ENCODE data around the gene FUT3. TPM values are rescaled to one million over a fixed set of nuclear protein-coding genes. Genes with fewer than 3 reads are reported as not detected.

FUT3 gene
- polyA plus RNA-seq, 1 of the 3 experiments (the other 2 are of a cell fraction), result not detected

DNA sequence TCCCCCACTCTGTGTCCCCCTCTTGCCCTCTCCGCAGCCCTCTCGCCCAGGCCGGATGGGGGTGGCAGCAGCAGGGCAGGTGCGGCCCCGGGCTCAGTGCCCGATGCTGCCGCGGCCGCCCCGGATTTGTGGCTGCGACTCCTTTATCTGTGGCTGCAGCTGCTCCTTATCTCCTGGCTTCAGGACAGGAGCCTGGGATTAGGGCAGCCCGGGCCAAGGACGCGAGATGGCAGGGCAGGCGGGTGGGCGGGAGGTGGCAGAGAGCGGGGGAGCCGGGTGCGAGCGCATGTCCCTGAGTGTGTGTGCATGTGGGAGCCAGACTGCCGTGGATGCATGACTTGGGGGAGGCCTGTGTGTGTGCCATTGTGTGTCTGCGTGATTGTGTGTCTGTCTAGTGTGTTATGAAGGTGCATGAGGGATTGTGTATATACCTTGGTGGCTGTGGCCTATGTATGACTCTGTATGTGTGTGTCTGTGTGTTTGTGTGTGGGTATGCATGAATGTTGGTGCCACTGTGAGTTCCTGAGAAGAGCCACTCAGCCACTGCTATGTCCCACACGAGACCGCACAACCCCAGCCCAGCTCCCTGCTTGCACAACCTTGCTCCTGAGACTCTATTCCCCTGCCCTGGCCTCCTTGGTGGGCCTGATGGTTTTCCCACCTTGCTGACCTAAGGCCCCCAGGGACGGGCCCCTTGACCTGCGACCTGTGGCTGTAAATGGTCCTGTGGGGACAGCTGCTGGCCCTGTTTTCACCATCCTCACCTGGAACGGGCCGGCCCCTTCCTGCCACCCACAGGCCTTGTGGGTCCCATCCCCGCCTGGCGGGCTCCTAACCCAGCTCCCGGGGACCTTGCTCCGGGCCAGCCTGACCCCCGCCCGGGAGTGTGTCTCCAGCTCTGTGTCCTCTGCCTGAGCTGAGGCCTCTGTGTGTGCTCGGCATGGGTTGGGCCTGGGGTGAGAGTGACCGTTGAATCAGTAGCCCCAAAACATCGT is 51.7 kb downstream of the FUT3 start (continued):
- TF ChIP-seq JUND (IDR thresholded peaks at IDR 0.05) (no peak), SMC3 (IDR thresholded peaks at IDR 0.05; ENCODE audit: low read depth, low read length) (no peak), GABPA (IDR thresholded peaks at IDR 0.05; ENCODE audit: low read depth) (no peak), NRF1 (IDR thresholded peaks at IDR 0.05; ENCODE audit: low read depth, low read length) (no peak), TEAD4 (IDR thresholded peaks at IDR 0.05; ENCODE audit: borderline replicate concordance, insufficient read depth) (no peak), RCOR1 (IDR thresholded peaks at IDR 0.05; ENCODE audit: low read length) (peak; percentile 78), TCF12 (IDR thresholded peaks at IDR 0.05) (no peak), ELF1 (IDR thresholded peaks at IDR 0.05) (no peak), FOXM1 (IDR thresholded peaks at IDR 0.05; ENCODE audit: low read depth) (no peak), TAF1 (IDR thresholded peaks at IDR 0.05; ENCODE audit: borderline replicate concordance, low read depth, low read length) (no peak), YY1 (IDR thresholded peaks at IDR 0.05; ENCODE audit: low read depth) (no peak)
- TF ChIP-seq, protein P1, sequence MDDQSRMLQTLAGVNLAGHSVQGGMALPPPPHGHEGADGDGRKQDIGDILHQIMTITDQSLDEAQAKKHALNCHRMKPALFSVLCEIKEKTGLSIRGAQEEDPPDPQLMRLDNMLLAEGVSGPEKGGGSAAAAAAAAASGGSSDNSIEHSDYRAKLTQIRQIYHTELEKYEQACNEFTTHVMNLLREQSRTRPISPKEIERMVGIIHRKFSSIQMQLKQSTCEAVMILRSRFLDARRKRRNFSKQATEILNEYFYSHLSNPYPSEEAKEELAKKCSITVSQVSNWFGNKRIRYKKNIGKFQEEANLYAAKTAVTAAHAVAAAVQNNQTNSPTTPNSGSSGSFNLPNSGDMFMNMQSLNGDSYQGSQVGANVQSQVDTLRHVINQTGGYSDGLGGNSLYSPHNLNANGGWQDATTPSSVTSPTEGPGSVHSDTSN (IDR thresholded peaks at IDR 0.05), result no peak
- TF ChIP-seq, protein P2, sequence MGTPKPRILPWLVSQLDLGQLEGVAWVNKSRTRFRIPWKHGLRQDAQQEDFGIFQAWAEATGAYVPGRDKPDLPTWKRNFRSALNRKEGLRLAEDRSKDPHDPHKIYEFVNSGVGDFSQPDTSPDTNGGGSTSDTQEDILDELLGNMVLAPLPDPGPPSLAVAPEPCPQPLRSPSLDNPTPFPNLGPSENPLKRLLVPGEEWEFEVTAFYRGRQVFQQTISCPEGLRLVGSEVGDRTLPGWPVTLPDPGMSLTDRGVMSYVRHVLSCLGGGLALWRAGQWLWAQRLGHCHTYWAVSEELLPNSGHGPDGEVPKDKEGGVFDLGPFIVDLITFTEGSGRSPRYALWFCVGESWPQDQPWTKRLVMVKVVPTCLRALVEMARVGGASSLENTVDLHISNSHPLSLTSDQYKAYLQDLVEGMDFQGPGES (IDR thresholded peaks at IDR 0.05; ENCODE audit: low read depth, low read length), result no peak
- TF ChIP-seq, protein P3, sequence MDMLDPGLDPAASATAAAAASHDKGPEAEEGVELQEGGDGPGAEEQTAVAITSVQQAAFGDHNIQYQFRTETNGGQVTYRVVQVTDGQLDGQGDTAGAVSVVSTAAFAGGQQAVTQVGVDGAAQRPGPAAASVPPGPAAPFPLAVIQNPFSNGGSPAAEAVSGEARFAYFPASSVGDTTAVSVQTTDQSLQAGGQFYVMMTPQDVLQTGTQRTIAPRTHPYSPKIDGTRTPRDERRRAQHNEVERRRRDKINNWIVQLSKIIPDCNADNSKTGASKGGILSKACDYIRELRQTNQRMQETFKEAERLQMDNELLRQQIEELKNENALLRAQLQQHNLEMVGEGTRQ (IDR thresholded peaks at IDR 0.05; ENCODE audit: borderline replicate concordance, low read depth, low read length), result no peak
- TF ChIP-seq, protein P4, sequence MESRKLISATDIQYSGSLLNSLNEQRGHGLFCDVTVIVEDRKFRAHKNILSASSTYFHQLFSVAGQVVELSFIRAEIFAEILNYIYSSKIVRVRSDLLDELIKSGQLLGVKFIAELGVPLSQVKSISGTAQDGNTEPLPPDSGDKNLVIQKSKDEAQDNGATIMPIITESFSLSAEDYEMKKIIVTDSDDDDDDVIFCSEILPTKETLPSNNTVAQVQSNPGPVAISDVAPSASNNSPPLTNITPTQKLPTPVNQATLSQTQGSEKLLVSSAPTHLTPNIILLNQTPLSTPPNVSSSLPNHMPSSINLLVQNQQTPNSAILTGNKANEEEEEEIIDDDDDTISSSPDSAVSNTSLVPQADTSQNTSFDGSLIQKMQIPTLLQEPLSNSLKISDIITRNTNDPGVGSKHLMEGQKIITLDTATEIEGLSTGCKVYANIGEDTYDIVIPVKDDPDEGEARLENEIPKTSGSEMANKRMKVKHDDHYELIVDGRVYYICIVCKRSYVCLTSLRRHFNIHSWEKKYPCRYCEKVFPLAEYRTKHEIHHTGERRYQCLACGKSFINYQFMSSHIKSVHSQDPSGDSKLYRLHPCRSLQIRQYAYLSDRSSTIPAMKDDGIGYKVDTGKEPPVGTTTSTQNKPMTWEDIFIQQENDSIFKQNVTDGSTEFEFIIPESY (IDR thresholded peaks at IDR 0.05; ENCODE audit: borderline replicate concordance, low read depth), result no peak

DNA sequence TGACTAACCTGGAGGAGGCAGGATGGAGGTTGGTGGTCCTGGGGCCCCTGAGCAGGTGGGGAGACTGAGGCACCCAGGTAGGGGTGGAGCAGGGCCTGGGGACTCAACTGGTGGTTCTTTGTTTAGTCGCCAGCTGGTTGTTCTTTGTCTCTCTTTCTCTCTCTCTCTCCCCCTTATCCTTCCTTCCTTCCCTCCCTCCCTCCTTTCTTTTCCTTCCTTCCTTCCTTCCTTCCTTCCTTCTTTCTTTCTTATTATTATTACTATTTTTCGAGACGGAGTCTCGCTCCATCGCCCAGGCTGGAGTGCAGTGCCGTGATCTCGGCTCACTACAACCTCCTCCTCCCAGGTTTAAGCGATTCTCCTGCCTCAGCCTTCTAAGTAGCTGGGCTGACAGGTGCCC is 53.0 kb downstream of the FUT3 start:
- no peaks in the 10 kb centered on the region for H3K36me3 ChIP-seq (replicated peaks in 1 of 2; ENCODE audit: control insufficient read depth in 1 of 2, insufficient read depth in 2 of 2, low read length in 1 of 2)
- no peaks in the 10 kb centered on the region; the same call in 1 of the 2 replicates for H3K27me3 ChIP-seq (ENCODE audit: insufficient read depth)
- no peak overlapping the region for H3K4me3 ChIP-seq (ENCODE audit: low read depth in 2 of 2, low read length in 1 of 2)
- no peaks in the 10 kb centered on the region for H3K9me3 ChIP-seq
- H2AFZ ChIP-seq (ENCODE audit: low read depth), result no peak overlapping the region
- WGBS (ENCODE audit: low lambda C conversion rate), result 91% methylated on average over 8 of the region's 8 CpGs
- H4K20me1 ChIP-seq (ENCODE audit: insufficient read depth), result no peaks in the 10 kb centered on the region
- H3K9ac ChIP-seq, result no peak overlapping the region
- no peak for DNase-seq
- peaks cover 0 to 28% of the 10 kb centered on the region in 2 experiments; a peak in 1 of 4 replicates for H3K4me1 ChIP-seq (ENCODE audit: control insufficient read depth in 1 of 2, insufficient read depth in 2 of 2, low read depth in 1 of 2, low read length in 1 of 2)
- ChIA-PET POLR2A (interaction anchor here (1.4 kb wide), 1 partner anchor 15 kb away, joined by 4 read pairs; no protein-coding TSS in a partner anchor), CTCF (interaction anchor here (0.9 to 4.2 kb wide), 3 partner anchors 10 to 224 kb away, joined by 3 to 22 read pairs (median 4); no protein-coding TSS in a partner anchor)
- no peaks in the 10 kb centered on the region for H3K9me2 ChIP-seq
- H3F3A ChIP-seq (replicated peaks; ENCODE audit: insufficient read depth), result no peaks in the 10 kb centered on the region
- no peak overlapping the region for H3K4me2 ChIP-seq
- H3K27ac ChIP-seq (ENCODE audit: low read depth in 2 of 2, low read length in 1 of 2), result no peak overlapping the region
- H3K79me2 ChIP-seq (ENCODE audit: insufficient read depth), result no peaks in the 10 kb centered on the region
- TF ChIP-seq, protein P5, sequence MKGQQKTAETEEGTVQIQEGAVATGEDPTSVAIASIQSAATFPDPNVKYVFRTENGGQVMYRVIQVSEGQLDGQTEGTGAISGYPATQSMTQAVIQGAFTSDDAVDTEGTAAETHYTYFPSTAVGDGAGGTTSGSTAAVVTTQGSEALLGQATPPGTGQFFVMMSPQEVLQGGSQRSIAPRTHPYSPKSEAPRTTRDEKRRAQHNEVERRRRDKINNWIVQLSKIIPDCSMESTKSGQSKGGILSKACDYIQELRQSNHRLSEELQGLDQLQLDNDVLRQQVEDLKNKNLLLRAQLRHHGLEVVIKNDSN (IDR thresholded peaks at IDR 0.05; ENCODE audit: borderline replicate concordance, low read depth), result no peak
- TF ChIP-seq, protein P4 (IDR thresholded peaks at IDR 0.05; ENCODE audit: borderline replicate concordance, low read depth), result no peak
- TF ChIP-seq EP300 (IDR thresholded peaks at IDR 0.05; ENCODE audit: borderline replicate concordance in 1 of 2, low read depth in 1 of 2, low read length in 1 of 2) (no peak), FOXM1 (IDR thresholded peaks at IDR 0.05; ENCODE audit: low read depth) (no peak), SIN3A (IDR thresholded peaks at IDR 0.05; ENCODE audit: borderline replicate concordance, low read depth, low read length) (no peak), RFX5 (IDR thresholded peaks at IDR 0.05; ENCODE audit: low read length) (no peak)
- TF ChIP-seq, protein P2 (IDR thresholded peaks at IDR 0.05; ENCODE audit: low read depth, low read length), result no peak
- TF ChIP-seq, protein P6, sequence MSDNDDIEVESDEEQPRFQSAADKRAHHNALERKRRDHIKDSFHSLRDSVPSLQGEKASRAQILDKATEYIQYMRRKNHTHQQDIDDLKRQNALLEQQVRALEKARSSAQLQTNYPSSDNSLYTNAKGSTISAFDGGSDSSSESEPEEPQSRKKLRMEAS (IDR thresholded peaks at IDR 0.05; ENCODE audit: low read depth), result no peak
